ENCODE data around the gene LLCFC1.
A peak's percentile ranks its signal among the peaks of the same experiment; 100 is the strongest.

The LLCFC1 gene

DNA sequence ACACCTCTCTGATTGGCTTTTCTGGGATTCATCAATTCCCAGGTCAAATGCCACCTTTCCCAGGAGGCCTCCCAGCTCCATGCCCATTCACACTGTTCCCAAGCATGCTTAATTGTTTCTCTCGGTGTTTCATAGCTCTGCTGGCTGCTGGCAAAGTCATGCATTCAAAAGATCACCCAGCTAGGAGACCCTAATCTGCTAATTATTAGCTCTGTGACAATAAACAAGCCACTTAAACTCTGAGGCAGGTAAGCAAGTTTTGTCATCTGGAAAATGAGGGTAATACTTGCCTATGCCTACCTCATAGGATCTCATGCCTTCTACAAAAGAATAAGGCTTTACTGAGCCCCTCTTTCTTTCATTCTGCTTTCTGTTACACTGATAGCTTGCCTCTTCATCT, 23.7 kb downstream of the LLCFC1 start:
- no peak overlapping the region for H3K4me3 ChIP-seq (IDR thresholded peaks at IDR 0.05; ENCODE audit: insufficient read depth, low read depth, low read length)
- no peaks in the 10 kb centered on the region for H3K36me3 ChIP-seq (ENCODE audit: insufficient read depth)
- H3K27me3 ChIP-seq (ENCODE audit: insufficient read depth, low read depth), result no peaks in the 10 kb centered on the region
- TF ChIP-seq, protein P1, sequence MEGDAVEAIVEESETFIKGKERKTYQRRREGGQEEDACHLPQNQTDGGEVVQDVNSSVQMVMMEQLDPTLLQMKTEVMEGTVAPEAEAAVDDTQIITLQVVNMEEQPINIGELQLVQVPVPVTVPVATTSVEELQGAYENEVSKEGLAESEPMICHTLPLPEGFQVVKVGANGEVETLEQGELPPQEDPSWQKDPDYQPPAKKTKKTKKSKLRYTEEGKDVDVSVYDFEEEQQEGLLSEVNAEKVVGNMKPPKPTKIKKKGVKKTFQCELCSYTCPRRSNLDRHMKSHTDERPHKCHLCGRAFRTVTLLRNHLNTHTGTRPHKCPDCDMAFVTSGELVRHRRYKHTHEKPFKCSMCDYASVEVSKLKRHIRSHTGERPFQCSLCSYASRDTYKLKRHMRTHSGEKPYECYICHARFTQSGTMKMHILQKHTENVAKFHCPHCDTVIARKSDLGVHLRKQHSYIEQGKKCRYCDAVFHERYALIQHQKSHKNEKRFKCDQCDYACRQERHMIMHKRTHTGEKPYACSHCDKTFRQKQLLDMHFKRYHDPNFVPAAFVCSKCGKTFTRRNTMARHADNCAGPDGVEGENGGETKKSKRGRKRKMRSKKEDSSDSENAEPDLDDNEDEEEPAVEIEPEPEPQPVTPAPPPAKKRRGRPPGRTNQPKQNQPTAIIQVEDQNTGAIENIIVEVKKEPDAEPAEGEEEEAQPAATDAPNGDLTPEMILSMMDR (conservative IDR thresholded peaks at IDR 0.05; ENCODE audit: low read depth, low read length), result no peak
- no peaks in the 10 kb centered on the region for H4K20me1 ChIP-seq (ENCODE audit: insufficient read depth)
- H3K4me2 ChIP-seq, result peak overlapping the region; percentile 7; the same call in 1 of the 2 replicates
- peaks cover 18% of the 10 kb centered on the region for H3K4me1 ChIP-seq (ENCODE audit: low read depth, poor library complexity, severe bottlenecking)
- peak overlapping the region; percentile 26; the same call in 1 of the 2 replicates for H2AFZ ChIP-seq (ENCODE audit: low read depth)
- no peaks in the 10 kb centered on the region for H3K79me2 ChIP-seq (ENCODE audit: insufficient read depth, low read depth)
- H3K27ac ChIP-seq, result no peak overlapping the region
- no peak overlapping the region for H3K9ac ChIP-seq

DNA sequence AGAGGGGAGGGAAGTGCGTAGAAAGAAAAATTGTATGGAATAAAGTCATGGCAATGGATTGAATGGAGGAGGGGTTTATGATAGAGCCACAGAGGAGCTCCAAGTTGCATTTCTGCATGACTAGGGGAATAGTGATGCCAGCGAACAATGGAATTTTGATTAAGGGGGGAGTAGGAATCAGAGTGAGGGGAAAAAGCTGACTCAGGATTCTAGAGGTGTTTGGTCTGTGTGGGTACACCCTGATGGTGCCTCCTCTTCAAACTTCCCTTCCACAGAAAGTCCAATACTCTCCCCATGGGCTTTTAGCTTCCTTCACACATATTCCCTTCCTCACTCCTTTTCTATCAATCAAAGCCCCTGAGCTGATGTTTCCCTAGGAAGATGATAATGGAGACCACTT, 24.7 kb downstream of the LLCFC1 start:
- Histone ChIP-seq H3K4me1 (ENCODE audit: low read depth, poor library complexity, severe bottlenecking) (peaks cover 18% of the 10 kb centered on the region), H2AFZ (ENCODE audit: low read depth) (no peak overlapping the region), H3K9ac (no peak overlapping the region), H4K20me1 (ENCODE audit: insufficient read depth) (no peaks in the 10 kb centered on the region), H3K4me3 (IDR thresholded peaks at IDR 0.05; ENCODE audit: insufficient read depth, low read depth, low read length) (no peak overlapping the region), H3K79me2 (ENCODE audit: insufficient read depth, low read depth) (no peaks in the 10 kb centered on the region), H3K27me3 (ENCODE audit: insufficient read depth, low read depth) (no peaks in the 10 kb centered on the region), H3K27ac (no peak overlapping the region), H3K36me3 (ENCODE audit: insufficient read depth) (no peaks in the 10 kb centered on the region), H3K4me2 (no peak overlapping the region)
- TF ChIP-seq, protein P1 (conservative IDR thresholded peaks at IDR 0.05; ENCODE audit: low read depth, low read length), result no peak

DNA sequence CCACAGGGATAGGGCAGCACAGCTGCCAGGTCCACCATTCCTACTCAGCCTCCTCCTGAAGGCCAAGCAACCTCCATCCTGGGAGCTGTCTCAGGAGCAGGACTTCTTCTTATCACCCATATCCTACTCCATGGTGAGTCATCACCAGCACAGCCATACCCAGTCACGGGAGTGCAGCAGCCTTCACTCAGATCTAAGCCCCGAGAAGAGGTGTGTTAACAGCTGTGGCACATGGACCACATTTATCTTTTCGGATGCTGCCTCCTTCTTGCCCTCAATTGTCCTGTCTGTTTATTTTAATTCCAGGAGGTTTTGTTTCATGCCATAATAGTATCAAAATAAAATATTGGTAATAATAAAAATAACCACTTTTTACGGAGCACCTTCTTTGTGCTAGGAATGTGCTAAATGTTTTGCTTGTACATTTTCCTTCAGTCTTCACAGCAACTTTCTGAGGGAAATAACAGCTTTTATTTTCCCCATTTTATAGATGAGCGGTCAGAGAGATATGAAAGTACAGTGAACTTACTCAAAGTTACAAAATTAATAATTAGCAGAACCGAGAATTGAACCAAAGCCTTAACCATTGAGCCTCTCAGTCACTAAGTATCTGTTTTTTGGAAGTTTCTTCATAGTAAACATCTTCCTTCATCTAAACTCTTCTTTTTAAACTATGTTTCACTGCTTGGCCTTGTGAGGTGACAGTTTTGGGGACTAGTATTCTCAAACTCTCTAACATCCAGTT, 25.4 kb downstream of the LLCFC1 start:
- Histone ChIP-seq H4K20me1 (ENCODE audit: insufficient read depth) (no peaks in the 10 kb centered on the region), H3K36me3 (ENCODE audit: insufficient read depth) (no peaks in the 10 kb centered on the region), H3K79me2 (ENCODE audit: insufficient read depth, low read depth) (no peaks in the 10 kb centered on the region), H3K27me3 (ENCODE audit: insufficient read depth, low read depth) (no peaks in the 10 kb centered on the region), H3K27ac (no peak overlapping the region), H3K9ac (no peak overlapping the region), H2AFZ (ENCODE audit: low read depth) (no peak overlapping the region), H3K4me2 (no peak overlapping the region), H3K4me1 (ENCODE audit: low read depth, poor library complexity, severe bottlenecking) (peaks cover 18% of the 10 kb centered on the region), H3K4me3 (IDR thresholded peaks at IDR 0.05; ENCODE audit: insufficient read depth, low read depth, low read length) (no peak overlapping the region)
- TF ChIP-seq, protein P1 (conservative IDR thresholded peaks at IDR 0.05; ENCODE audit: low read depth, low read length), result no peak

GRCh38 chr7:142968229-142968628, 28.9 kb downstream of the LLCFC1 start:
- Histone ChIP-seq H3K9ac (no peak overlapping the region), H3K36me3 (ENCODE audit: insufficient read depth) (no peaks in the 10 kb centered on the region), H3K79me2 (ENCODE audit: insufficient read depth, low read depth) (no peaks in the 10 kb centered on the region), H3K4me1 (ENCODE audit: low read depth, poor library complexity, severe bottlenecking) (peaks cover 4% of the 10 kb centered on the region), H3K27ac (no peak overlapping the region), H2AFZ (ENCODE audit: low read depth) (no peak overlapping the region), H3K27me3 (ENCODE audit: insufficient read depth, low read depth) (no peaks in the 10 kb centered on the region), H3K4me3 (IDR thresholded peaks at IDR 0.05; ENCODE audit: insufficient read depth, low read depth, low read length) (no peak overlapping the region), H4K20me1 (ENCODE audit: insufficient read depth) (no peaks in the 10 kb centered on the region), H3K4me2 (no peak overlapping the region)
- TF ChIP-seq, protein P1 (conservative IDR thresholded peaks at IDR 0.05; ENCODE audit: low read depth, low read length), result no peak
